Measurements from ENCODE around the gene TMEM217.

Gene TMEM217

GRCh38 chr6:37177935-37178517 lies 79.9 kb downstream of the TMEM217 start:
- DNase-seq: no peak

- DNase-seq: no peak
These were observed 80.6 kb downstream of the TMEM217 start for GRCh38 chr6:37177077-37177934.

GRCh38 chr6:37176268-37177076 lies 81.5 kb downstream of the TMEM217 start:
- no peak for DNase-seq

- DNase-seq: no peak
These were observed 82.3 kb downstream of the TMEM217 start for GRCh38 chr6:37175332-37176267.

- DNase-seq: no peak
These were observed 83.2 kb downstream of the TMEM217 start for GRCh38 chr6:37174515-37175331.

GRCh38 chr6:37174196-37174514 lies 83.8 kb downstream of the TMEM217 start:
- DNase-seq: no peak

GRCh38 chr6:37173493-37174195 lies 84.3 kb downstream of the TMEM217 start:
- DNase-seq: no peak

GRCh38 chr6:37172912-37173492 lies 84.9 kb downstream of the TMEM217 start:
- DNase-seq: no peak

GRCh38 chr6:37171970-37172812 lies 85.8 kb downstream of the TMEM217 start:
- DNase-seq: peak; percentile 90

- peak; percentile 62 for DNase-seq
These were observed 86.6 kb downstream of the TMEM217 start for GRCh38 chr6:37171201-37171969.

GRCh38 chr6:37170273-37171200 lies 87.4 kb downstream of the TMEM217 start:
- DNase-seq: peak; percentile 67

- DNase-seq: peak; percentile 100
These were observed 88.3 kb downstream of the TMEM217 start, which contains the start of gene PIM1 for GRCh38 chr6:37169496-37170272. TSS of gene PIM1 (plus strand) at chr6:37170152. CDS start at chr6:37170576, 424 bp downstream.

GRCh38 chr6:37168811-37169495 lies 89.0 kb downstream of the TMEM217 start:
- no peak for DNase-seq

GRCh38 chr6:37168163-37168758 lies 89.7 kb downstream of the TMEM217 start:
- no peak for DNase-seq

GRCh38 chr6:37162740-37163139 lies 95.2 kb downstream of the TMEM217 start:
- DNase-seq: no peak
